Stimulated activated CD4-positive, alpha-beta T cell treated with anti-CD3 and anti-CD28 coated beads, Interleukin-12 subunit alpha, Interleukin-12 subunit beta, amount 100 ng/mL, for 24 hours (primary cell): Measurements from ENCODE around the gene SERINC5.
A peak's percentile ranks its signal among the peaks of the same experiment; 100 is the strongest.
"Not testable (repeated sequence)": the region's sequence is repeated elsewhere in the genome, so short reads cannot be mapped to it uniquely, and the experiment has no call there.

Experiments
- DNase-seq, 2 experiments: peaks; one replicate each; pipeline ENCODE4 v3.0.0-alpha.2; 2020; ENCODE audit warnings: low read depth in 2 of 2

The SERINC5 gene

DNA sequence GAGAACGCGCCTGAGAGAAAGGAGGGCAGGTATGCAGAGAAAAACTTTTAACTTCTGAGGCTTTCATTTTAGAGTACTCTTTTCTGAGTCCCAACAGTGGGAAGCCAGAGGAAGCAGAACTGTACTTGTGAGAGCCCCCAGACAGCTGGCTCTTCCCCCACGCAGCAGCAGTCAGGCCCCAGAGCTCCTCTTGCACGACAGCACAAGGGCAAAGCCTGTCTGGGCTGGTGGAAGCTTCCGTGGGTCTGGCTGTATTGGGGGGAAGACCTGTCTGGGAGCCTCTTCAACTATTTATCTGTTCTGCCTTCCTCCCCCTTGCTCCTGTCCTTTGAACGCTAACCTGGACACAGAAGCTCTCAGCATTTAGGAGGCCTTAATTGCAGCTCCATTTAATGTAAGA lies 152.5 kb downstream of the SERINC5 start:
- no peak for DNase-seq

DNA sequence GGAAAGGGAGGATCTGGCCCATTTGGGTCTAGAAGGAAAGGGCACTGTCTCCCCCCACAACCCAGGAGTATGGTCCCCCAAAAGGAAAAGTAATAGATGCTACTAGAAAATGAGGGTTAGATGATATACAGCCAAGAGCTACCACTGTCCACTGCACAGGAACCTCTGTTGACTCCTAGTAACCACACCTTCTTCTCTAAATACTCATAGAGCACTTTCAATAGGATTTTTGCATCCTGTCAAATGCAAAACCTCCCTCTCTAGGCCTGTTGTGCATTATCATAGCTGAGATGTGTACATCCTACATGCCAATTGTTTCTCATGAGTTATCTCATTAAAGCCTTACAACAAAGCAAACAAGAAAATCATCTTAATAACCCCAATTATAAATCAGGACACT lies 153.9 kb downstream of the SERINC5 start:
- no peak for DNase-seq

DNA sequence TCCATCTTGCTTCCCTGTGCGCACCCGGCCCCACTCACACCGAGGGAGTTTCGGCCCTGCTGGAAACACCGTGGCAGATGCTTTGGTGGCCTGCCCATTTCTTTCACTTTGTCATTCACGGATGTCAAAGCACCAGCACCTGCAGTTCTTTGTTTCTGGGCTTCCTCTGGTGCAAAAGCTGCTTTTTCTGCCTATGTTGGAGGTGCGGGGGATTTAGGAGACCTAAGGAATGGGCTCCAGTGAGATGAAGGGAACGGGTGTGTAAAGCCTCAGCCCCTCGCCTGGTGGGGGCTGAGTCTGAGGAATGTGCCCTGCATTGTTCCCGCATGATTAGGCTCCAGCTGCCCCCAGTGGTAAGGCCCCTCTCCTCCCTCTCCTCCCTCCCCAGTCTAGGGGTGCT lies 158.4 kb downstream of the SERINC5 start:
- DNase-seq = no peak

DNA sequence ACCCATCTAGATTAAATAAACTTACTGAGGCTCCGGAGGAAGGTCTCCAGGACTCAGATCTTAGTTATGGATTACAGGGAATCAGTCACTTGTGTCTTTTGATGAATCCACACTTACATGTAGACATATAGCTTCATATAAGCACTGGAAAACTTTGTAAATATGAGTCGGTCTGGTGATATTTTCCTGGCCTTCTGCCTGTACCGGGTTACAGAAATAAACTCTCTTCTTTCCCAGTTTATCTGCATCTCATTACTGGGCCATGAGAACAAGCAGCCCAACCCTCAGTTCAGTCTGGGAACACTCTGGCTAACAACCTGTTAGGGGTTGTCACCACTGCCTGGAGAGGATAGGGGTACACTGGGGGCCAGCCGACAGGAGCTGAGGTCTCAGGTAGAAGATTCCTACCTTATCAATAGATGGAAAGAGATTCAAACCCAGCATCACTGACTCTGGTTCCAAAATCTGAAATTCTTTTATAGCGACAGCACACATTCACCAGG lies 161.6 kb downstream of the SERINC5 start:
- no peak for DNase-seq

DNA sequence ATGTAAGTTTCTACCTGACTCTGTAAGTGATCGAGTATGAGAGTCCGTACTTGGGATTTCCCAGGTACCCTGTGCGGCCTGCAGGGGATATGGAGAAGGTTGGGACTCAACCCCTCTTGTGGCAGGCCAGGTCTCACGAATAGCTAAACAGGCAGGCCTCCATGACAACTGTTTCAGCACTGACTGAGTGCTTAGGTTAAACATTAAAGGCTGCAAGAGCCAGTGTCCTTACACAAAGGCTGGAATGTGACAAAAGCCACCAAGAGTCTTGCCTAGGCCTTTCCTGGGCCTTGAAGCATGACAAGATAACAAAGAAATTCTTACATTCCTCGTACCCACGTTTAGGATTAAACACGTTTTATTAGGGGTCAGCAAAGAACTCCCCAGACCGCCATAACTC lies 162.1 kb downstream of the SERINC5 start:
- DNase-seq = no peak

DNA sequence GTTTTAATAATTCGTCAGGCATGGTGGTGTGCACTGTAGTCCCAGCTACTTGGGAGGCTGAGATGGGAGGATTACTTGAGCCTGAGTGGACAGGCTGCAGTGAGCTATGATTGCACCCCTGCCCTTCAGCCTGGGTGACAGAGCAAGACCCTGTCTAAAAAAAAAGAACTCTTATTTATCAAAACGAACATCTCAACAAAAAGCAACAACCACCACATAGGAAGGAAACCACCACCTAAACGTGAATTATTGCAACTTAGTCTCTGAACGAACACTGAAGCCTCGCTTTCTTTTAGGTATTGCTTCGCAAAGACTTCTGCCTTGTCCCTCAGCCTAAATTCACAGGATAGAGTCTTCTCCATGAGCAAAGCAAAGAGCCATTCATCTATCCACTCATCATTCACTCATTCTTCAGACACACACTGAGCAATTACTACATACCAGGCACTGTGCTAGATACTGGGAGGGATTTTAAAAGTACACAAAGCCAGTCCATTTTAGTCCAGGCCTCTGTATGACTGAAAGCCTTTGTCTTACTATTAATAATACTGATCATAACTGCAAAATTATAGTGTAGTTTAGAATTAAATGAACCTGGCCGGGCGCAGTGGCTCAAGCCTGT lies 163.3 kb downstream of the SERINC5 start:
- DNase-seq = no peak

DNA sequence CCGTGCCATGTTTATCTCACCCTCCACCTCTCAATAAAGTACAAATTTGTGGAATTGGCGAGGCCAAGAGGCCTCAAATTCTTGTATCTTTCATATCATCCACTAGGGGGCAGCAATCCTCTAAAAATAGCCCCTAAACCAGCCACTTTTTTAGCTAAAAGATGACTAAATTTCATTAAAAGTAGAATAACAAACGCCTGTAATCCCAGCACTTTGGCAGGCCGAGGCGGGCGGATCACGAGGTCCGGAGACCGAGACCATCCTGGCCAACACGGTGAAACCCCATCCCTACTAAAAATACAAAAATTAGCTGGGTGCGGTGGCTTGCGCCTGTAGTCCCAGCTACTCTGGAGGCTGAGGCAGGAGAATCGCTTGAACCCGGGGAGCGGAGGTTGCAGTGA lies 164.1 kb downstream of the SERINC5 start:
- DNase-seq = not testable (repeated sequence)

DNA sequence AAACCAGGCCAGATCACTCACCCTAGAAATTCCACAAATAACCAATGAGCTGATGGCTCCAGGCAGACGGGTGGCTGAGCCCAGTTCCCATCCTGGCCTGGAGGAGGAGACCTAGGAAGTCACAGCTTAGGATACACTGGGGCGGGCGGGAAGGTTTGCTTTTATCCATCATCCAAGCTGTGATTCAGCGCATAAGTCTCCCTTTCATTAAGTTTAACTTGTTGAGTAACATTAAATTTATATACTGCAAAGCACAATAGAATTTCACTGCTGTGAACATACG lies 165.0 kb downstream of the SERINC5 start:
- no peak for DNase-seq

DNA sequence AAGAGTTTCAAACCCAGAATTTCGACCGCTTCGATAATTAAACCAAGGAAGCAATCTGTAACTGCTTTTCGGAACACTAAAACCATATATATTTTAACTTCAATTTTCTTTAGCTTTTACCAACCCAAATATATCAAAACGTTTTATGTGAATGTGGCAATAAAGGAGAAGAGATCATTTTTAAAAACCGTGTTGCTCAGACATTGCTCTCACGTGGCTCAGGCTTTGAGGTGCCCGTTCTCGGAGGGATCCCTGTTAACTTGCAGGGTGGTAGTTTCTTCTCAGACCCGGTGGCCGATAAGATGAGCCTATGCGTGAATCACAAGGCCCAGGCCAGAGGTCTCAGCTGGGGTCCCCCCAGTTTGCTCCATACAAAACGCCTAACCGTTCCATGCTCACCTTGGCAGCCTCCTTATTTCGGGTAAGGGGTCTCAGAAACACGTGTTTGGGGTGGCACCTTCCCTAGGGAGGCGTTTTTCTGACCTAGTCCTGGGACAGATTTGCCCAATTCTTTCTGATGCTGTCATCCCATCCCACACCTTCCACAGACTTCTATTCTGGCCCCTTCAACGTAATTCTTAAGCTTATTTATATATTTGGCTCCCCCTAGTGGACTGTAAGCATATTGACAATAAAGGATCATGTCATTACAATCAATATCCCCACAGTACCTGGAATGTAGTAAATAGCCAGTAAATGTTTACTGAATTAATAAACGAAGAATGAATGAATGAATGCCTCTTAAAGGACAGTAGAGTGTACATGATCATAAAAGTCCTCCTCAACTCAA lies 172.6 kb downstream of the SERINC5 start:
- no peak for DNase-seq

DNA sequence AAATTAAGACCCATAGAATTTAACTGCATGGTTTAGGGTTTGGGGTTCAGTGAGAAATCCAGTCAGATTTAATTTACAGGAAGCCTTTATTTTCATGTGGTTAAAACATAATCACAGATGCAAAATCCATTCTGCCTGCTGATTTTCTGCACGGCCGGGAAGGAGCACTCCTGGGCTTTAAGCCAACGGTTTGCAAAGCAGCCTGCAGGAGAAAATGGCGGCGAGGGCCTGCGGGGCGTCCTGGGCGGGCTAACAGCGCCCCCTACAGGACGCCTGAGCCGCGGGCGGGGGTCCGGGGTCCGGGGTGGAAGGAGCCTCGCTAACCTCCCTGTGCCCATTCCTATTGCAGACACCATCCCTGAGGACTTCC lies 173.1 kb downstream of the SERINC5 start:
- DNase-seq = peak; percentile 44 to 54

DNA sequence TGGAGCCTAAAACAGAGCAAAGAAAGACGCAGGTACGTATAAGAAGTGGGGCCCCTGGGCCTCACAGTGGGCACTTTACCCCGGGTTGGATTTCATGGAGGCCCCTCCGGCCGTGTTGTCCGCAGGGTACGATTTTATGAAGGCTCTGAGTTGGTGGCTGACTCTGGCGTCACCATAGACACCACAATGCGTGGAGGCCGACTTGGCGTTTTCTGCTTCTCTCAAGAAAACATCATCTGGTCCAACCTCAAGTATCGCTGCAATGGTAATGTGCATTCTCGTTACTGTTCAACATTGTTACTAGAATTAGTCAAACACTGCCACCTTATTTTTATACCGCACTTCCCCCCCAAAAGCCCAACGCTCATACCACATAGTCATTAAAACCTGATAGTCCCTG lies 173.6 kb downstream of the SERINC5 start:
- DNase-seq = no peak

DNA sequence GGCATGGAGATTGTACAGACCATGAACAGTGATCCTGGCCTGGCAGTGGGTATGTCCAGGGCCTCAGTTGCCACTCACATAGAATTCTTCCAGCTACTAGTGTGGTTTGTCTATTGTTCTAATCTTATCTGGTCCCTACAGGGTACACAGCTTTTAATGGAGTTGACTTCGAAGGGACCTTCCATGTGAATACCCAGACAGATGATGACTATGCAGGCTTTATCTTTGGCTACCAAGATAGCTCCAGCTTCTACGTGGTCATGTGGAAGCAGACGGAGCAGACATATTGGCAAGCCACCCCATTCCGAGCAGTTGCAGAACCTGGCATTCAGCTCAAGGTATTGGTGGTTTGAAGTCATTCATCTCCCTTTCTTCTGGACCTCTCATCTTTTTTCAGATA lies 176.9 kb downstream of the SERINC5 start:
- no peak for DNase-seq

DNA sequence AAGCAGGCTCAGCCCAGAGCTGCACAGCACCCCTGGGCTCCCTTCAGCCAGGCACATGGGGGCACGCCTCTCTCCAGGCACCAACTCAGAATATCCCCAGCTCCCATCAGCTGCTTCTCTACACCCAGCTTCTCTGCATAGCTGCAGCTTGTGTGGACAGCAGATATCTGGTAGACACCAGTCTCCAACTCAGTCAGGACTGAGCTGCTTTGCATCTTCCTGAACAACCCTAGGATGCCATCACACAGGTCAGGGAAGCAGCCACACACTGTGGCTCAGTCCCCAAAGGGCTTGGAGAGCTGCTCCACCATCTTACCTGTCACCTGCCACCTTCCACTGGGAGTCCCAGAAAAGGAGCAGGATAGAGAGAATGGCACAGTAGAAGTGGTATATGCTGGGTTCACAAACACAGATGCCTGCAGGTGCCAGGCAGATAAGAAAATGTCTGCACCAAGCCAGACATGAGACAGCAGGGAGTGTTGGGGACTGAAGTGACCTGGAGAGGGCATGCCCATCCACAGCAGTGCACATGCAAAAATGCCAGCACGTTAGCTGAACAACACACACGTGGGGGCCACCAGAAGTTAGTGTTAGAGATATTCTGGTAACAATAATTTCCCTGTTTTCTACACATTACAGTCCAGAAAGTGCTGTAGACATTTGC lies 178.7 kb downstream of the SERINC5 start:
- no peak for DNase-seq

DNA sequence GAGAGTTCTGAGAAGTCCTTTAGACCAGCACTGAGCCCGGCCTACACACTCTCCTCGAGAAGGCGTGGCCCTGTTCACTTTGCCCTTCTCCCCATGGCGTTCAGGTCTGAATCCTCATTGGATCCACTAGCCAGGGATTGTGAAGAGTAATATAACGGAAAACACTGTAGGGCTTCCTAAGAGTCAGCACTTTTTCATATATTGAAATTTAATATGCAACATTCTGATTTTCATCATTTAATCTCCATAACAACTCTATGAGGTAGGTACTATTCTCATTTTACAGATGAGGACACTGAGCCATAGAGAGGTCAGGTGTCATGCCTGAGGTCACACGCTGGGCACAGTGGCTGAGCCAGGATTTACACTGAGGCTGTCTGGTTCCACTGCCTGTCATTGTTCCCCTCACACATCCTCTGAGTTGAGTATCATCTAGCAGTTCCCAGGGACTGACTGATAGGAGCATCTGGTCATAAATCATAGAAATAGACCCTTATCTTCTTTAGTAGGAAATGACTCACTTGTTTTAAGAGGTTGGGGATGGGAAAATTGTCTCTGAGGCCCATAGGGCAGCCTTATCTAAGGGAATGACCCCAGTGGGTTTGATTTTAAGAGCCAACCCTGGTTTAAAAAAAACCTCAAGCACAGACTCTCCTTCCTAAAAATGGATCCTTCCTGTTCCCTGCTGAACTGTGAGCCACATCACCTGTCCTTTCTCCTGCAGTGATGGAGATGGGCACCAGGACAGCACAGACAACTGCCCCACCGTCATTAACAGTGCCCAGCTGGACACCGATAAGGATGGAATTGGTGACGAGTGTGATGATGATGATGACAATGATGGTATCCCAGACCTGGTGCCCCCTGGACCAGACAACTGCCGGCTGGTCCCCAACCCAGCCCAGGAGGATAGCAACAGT lies 179.5 kb downstream of the SERINC5 start:
- DNase-seq = no peak

DNA sequence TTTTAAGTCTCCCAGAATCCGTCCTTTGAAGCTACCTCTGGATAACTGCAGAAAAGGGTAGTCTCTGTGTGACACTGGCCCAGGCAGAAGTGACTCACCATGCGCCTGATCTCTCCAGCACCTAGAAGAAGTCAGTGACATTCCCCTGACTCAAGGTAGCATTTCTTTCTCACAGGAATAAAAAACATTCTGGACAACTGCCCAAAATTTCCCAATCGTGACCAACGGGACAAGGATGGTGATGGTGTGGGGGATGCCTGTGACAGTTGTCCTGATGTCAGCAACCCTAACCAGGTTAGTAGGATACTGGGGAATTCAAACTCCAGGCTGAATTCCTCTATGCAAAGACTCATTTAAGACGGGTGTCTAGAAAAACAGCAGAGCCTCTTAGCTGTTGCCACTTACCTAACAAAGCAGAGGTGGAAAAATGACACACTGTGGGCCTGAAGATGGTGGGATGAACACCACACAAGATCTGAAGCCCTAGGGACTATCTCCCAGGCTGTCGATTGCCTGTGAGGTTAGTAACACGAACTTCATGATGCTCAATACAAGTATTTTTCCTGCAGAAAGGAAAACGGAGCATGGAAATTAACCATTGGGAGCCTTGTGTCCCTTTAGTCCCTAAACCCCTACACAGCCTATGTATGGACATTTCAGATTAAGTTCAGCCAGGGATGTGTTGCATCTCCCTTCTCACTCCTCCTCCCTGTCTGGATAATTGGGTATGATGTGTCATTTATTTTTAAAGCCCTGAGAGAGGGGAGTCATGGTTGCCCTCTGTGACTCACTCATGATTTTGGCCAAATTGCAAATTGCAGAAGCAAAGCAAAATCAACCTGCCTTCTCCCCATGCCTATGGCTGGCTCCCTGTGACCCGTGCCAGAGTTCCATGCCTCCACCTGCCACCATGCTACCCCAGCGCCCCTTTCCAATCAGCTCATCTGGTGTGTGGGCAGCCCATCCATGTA lies 183.5 kb downstream of the SERINC5 start:
- DNase-seq = no peak

DNA sequence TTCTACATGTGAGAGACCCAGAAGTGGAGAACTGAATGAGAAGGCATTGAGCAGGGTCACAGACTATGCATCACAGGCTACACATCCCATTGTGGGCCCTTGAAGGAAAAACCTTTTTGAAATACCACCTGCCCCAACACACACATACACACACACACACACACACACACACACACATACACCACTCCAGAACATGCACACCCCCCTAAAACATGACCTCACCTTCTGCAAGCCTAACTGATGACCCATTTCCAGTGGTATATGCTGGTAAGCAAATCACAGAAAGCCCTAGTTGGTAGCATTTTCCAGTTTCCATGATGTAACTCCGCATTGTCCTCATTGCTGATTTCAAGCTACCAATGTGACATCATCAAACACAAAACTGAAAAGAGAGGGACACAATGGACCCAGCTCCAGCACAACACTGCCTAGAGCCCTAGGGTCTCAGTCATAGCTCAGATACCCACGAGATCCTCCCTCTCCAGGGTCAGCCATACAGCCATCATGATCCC lies 184.3 kb downstream of the SERINC5 start:
- DNase-seq = no peak

DNA sequence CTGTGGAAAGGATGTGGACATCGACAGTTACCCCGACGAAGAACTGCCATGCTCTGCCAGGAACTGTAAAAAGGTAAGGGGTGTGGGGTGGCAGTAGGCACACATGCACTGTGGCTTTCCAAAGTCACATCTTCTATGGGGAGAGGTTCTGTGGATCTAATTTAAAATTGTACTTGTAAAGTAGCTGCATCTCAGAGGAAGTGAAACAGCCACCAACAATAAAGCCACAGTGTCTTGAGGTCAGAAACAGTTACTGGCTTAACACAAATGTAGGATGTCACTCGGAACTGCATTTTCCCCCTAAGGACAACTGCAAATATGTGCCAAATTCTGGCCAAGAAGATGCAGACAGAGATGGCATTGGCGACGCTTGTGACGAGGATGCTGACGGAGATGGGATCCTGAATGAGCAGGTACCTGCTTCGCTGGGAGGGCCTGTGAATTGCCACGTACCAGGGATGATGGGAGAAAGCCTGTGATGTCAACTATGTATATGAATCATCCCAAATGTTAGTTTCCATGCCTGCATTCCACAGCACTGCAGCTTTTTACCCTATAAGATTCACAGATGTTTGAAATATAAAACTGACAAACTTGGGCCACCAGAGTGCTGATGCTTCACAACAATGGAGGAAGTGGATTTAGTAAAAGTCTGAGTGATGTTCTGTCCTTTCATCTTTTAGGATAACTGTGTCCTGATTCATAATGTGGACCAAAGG lies 185.4 kb downstream of the SERINC5 start:
- no peak for DNase-seq

DNA sequence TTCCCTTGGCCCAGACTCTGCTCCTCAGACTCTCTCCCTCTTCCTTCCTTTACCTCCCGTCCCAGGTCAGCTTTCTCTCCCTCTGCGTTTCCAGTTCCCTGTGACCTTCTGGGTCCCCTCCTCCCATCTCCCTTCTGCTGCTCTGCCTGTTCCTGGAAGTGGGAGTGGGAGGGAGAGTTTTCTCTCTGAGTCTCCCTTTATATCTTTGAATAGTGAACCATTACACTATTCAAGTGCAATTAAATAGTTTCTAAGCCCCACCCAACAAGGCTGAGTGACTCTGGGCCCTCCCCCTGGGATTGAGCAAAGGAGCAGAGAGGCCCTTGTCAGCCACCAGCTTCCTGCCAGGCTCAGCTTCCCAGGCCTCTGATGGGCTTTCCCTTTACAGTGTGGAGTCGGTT lies 185.9 kb downstream of the SERINC5 start:
- DNase-seq = no peak

DNA sequence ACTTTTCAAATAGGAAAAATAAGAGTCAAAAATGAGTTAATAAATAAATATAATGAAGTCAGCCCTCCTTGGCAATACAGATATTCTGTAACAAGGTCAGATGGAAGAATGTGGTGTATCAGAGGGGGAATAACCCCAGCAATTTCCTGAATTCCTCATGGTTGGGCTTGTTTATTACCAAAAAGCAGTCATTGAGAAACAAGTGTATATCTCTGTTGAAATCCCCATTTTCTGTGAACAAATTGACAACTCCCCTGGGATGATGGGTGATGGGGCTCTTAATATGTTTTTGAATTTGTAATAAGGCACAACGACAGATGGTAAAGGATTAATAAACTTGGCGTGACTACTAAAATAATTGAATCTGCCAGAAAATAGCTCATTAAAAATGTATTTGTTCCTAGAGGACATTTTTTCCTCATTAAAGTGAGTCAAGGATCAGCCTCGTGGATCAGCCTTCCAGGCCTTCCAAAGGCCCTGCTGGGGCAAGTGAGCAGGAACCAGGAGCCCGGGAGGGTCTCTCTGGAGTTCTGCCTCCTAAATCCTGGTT lies 186.5 kb downstream of the SERINC5 start:
- no peak for DNase-seq

DNA sequence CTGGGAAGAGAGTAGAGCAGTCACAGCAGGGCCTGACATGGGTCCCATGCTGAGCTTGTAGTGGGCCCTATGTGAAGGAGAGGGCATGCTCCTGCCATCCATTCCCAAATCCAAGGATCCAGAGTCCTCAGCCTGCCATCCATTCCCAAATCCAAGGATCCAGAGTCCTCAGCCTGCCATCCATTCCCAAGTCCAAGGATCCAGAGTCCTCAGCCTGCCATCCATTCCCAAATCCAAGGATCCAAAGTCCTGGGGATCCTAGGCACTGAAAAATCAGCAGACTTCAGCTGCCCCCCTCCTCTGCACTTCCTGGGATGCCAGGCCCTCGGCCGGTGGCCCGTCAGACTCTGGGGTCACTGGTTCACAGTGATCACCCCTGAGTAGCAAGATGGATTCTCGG lies 187.1 kb downstream of the SERINC5 start:
- no peak for DNase-seq
